Femur (tissue), 1 donor: Measurements from ENCODE around the gene NECTIN3.

Experiments
- DNase-seq: peaks from one replicate; pipeline ENCODE4 v3.0.0-alpha.2; 2017

NECTIN3 gene

GRCh38 chr3:111210866-111211564 is 139.4 kb downstream of the NECTIN3 start:
- no peak for DNase-seq

- no peak for DNase-seq
Measured at GRCh38 chr3:111212511-111212910, 140.9 kb downstream of the NECTIN3 start.

GRCh38 chr3:111215481-111215880 is 143.9 kb downstream of the NECTIN3 start:
- DNase-seq = peak; percentile 23

DNA sequence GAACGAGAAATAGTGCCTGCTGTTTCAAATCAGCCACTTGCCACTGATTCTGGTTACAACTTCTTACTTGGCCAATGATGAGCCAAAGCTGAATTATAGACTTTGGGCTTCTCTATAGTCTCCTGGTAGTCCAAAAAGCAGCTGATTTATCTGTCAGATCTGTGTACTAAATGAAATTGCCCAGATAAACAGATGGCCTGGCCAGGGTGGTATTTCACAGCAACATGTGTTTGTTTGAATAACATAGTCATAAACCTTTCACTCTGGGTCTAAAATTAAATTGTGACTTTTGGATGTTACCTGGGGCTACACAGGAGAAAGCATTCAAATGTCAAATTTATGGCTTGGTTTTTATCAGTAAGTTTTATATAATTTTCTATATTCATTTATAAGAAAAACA is 147.0 kb downstream of the NECTIN3 start:
- DNase-seq = no peak

- DNase-seq = no peak
Measured at GRCh38 chr3:111227216-111227615, 155.6 kb downstream of the NECTIN3 start.

DNA sequence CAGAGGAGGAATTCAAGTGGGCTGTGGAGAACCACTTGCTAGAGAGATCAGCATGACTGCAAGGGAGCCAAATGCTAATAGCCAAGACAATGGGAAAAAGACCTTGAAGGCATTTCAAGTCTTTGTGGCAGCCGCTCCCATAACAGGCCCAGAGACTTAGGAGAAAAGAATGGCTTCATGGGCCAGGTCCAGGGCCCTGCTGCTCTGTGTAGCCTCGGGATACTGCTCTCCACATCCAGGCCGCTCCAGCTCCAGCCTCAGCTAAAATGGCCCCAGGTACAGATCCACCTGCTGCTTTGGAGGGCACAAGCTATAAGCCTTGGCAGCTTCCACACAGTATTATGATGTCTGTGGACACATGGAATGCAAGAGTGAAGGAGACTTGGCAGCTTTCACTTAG is 157.7 kb downstream of the NECTIN3 start:
- no peak for DNase-seq

GRCh38 chr3:111236836-111237713 is 165.5 kb downstream of the NECTIN3 start:
- no peak for DNase-seq

DNA sequence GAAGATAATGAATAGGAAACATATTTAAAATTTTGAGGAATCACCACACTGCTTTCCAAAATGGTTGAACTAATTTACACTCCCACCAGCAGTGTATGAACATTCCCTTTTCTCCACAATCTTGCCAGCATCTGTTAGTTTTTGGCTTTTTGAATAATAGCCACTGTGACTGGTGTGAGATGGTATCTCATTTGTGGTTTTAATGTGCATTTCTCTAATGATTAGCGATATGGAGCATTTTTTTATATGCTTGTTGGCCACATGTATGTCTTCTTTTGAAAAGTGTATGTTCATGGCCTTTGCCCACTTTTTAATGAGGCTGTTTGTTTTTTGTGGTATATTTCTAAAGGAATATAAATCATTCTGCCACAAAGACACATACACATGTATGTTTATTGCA is 166.3 kb downstream of the NECTIN3 start:
- DNase-seq = no peak

- no peak for DNase-seq
Measured at GRCh38 chr3:111238885-111239284, 167.3 kb downstream of the NECTIN3 start.

DNA sequence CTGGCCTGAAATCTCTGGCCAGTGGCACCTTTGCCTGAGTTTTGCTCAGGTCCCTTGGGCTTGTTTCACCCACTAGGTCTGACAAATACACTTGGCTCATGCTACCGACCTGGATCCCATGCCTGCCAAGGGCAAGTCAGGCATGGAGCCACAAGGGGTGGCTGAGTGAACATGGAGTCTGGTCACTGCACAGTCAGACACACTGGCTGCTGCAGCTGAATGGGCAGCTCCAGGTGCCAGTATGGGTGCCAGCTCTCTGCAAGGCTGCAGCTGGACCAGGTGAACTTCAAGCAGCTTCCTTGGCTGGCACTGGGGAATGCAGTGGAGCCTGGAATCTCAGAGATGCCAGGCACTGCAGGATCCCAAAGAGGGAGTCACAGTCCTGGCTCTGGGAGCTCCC is 170.3 kb downstream of the NECTIN3 start:
- DNase-seq = no peak
